GM23248 (cell line): ENCODE measurements around the gene CREB3L2. TPM values are rescaled to one million over a fixed set of nuclear protein-coding genes. Genes with fewer than 3 reads are reported as not detected.

ENCODE experiments used
- DNase-seq: peaks from one replicate; pipeline ENCODE4 v3.0.0-alpha.2; 2015
- H2AFZ ChIP-seq: fragments of 200-600 bp; sonication (generic); 2 replicates; pipeline ENCODE4 v1.6.1; 2016; ENCODE audit warnings: antibody characterized with exemption
- H3F3A ChIP-seq: fragments of 200-600 bp; sonication (generic); 2 replicates; pipeline ENCODE4 v1.6.1; 2016; ENCODE audit warnings: mild to moderate bottlenecking, antibody characterized with exemption, mixed run types; ENCODE audit not compliant: insufficient read depth
- H3K27ac ChIP-seq: fragments of 200-600 bp; sonication (generic); 2 replicates; pipeline ENCODE4 v1.5.1; 2016; ENCODE audit warnings: mild to moderate bottlenecking
- H3K27me3 ChIP-seq: fragments of 200-600 bp; sonication (generic); replicated peaks from 2 replicates; pipeline ENCODE4 v1.6.1; 2016; ENCODE audit warnings: mild to moderate bottlenecking; ENCODE audit not compliant: insufficient read depth
- H3K36me3 ChIP-seq: fragments of 200-600 bp; sonication (generic); 2 replicates; pipeline ENCODE4 v1.6.1; 2016; ENCODE audit warnings: low read depth, mild to moderate bottlenecking
- H3K4me1 ChIP-seq: fragments of 200-600 bp; sonication (generic); 2 replicates; pipeline ENCODE4 v1.6.1; 2016; ENCODE audit warnings: mild to moderate bottlenecking; ENCODE audit not compliant: insufficient read depth
- H3K4me2 ChIP-seq: fragments of 200-600 bp; sonication (generic); one replicate; pipeline ENCODE4 v1.6.1; 2016; ENCODE audit warnings: mild to moderate bottlenecking; ENCODE audit not compliant: unreplicated experiment
- H3K4me3 ChIP-seq: fragments of 200-600 bp; sonication (generic); 2 replicates; pipeline ENCODE4 v1.5.1; 2016; ENCODE audit warnings: mild to moderate bottlenecking
- H3K79me2 ChIP-seq: fragments of 200-600 bp; sonication (generic); 2 replicates; pipeline ENCODE4 v1.6.1; 2016; ENCODE audit warnings: mild to moderate bottlenecking; ENCODE audit not compliant: insufficient read depth
- H3K9ac ChIP-seq: fragments of 200-600 bp; sonication (generic); 2 replicates; pipeline ENCODE4 v1.6.1; 2016; ENCODE audit warnings: mild to moderate bottlenecking
- H3K9me2 ChIP-seq: fragments of 200-600 bp; sonication (generic); 2 replicates; pipeline ENCODE4 v1.6.1; 2016; ENCODE audit warnings: mixed run types, mild to moderate bottlenecking, moderate library complexity; ENCODE audit not compliant: insufficient read depth
- H3K9me3 ChIP-seq: fragments of 200-600 bp; sonication (generic); one replicate; pipeline ENCODE4 v1.6.1; 2017; ENCODE audit warnings: low read depth
- H4K20me1 ChIP-seq: fragments of 200-600 bp; sonication (generic); 2 replicates; pipeline ENCODE4 v1.6.0; 2016; ENCODE audit not compliant: insufficient read depth
- EZH2 ChIP-seq: fragments of 200-600 bp; sonication (generic); IDR thresholded peaks from 2 replicates; pipeline ENCODE4 v1.6.1; 2018; ENCODE audit warnings: antibody characterized with exemption, mild to moderate bottlenecking; ENCODE audit not compliant: insufficient read depth, poor library complexity, severe bottlenecking
- EZH2phosphoT487 ChIP-seq: fragments of 200-600 bp; sonication (generic); IDR thresholded peaks from 2 replicates; pipeline ENCODE4 v1.6.1; 2018; ENCODE audit warnings: antibody characterized with exemption, moderate library complexity, mild to moderate bottlenecking, low read depth; ENCODE audit not compliant: insufficient read depth
- WGBS, 2 experiments: methylation state at CpG; one replicate each; pipeline ENCODE4 v1.1.6; 2015 to 2017; ENCODE audit warnings: low lambda C conversion rate in 2 of 2, low coverage in 1 of 2; ENCODE audit errors: missing lambda C conversion rate in 2 of 2; 5-methylcytosine and 5-hydroxymethylcytosine counted together
- in situ Hi-C: fragments of 300-500 bp; cut with MboI; formaldehyde crosslinking; loops from 2 replicates; pipeline ENCODE4 v1.15.0; 2020
- polyA plus RNA-seq: library from polyadenylated mRNA; unstranded; fragments of >200 nt; fragmentation: Nextera tagmentation; extraction: Ambion mirVana; gene quantifications from 2 replicates; pipeline ENCODE4 v1.2.1, GENCODE V29; 2016
- total RNA-seq: library from RNA; depleted of rRNA; stranded (reverse); fragments of >200 nt; shearing (Covaris generic); gene quantifications from 2 replicates; pipeline ENCODE4 v1.2.3, GENCODE V29; 2014

Gene CREB3L2
- total and polyA plus RNA-seq, 2 experiments from 2014 or later, result 43.7 to 53.7 TPM

DNA sequence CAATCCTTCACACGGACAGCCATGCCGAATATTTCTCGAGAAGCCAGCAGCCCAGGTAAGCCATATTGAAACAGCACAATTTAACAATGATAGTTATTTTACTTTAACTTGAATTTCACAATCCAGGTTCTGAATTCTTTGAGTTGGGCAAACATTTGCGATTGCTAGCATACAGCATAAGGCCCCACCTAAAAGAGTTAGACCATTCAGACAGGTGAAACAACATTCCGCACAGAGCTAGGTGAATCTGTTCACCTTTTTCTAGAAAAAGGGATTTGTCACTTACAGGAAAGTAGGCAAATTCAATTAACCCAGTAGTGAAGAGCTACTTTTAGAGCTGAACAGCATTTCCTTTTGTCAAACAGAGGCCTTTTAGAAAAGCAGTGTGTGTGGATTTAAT lies 45.3 kb downstream of the CREB3L2 start:
- WGBS, 2 experiments, result 90 to 94% methylated on average over 5 of the region's 5 CpGs
- no peaks in the 10 kb centered on the region for H3K27me3 ChIP-seq
- H3K9ac ChIP-seq, result no peak overlapping the region
- 0 out of 2 replicates have a peak, but pooled peaks cover 6% of the 10 kb centered on the region for H3K36me3 ChIP-seq
- H3K79me2 ChIP-seq, result peaks cover 100% of the 10 kb centered on the region
- peaks cover 90% of the 10 kb centered on the region for H3F3A ChIP-seq
- in situ Hi-C loops, result no loop called here
- TF ChIP-seq EZH2 (no peak), EZH2phosphoT487 (no peak)
- no peak overlapping the region for H3K4me2 ChIP-seq
- H3K9me2 ChIP-seq, result no peaks in the 10 kb centered on the region
- no peaks in the 10 kb centered on the region for H4K20me1 ChIP-seq
- no peak for DNase-seq
- no peak overlapping the region for H2AFZ ChIP-seq
- H3K9me3 ChIP-seq, result no peaks in the 10 kb centered on the region
- H3K27ac ChIP-seq, result peak overlapping the region; percentile 86
- H3K4me3 ChIP-seq, result no peak overlapping the region
- peaks cover 65% of the 10 kb centered on the region for H3K4me1 ChIP-seq

DNA sequence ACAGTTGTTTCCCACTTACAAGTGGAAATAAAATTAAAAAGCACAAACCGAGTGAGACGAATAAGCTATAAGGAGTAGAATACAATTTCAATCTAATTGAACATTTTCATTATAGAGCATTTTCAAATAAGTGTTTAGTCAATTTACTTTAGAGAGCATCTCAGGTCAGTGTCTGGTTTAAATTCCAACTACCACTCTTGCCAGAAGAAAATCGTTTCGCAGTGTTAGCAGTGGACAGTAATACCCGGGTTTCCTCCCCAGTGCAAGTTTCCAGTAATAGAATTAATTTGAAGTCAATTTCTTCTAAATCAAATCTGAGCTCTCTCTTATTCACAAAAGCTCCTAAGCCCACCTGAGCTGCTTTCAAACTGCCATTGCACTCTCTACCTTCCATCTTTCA lies 45.7 kb downstream of the CREB3L2 start:
- H3F3A ChIP-seq, result peaks cover 90% of the 10 kb centered on the region
- H3K9me2 ChIP-seq, result no peaks in the 10 kb centered on the region
- no peaks in the 10 kb centered on the region for H3K27me3 ChIP-seq
- H3K4me2 ChIP-seq, result no peak overlapping the region
- in situ Hi-C loops, result no loop called here
- TF ChIP-seq EZH2, result no peak
- no peak for TF ChIP-seq EZH2phosphoT487
- H2AFZ ChIP-seq, result no peak overlapping the region
- peak overlapping the region; percentile 86 for H3K27ac ChIP-seq
- no peak overlapping the region for H3K4me3 ChIP-seq
- H3K9me3 ChIP-seq, result no peaks in the 10 kb centered on the region
- H4K20me1 ChIP-seq, result no peaks in the 10 kb centered on the region
- peaks cover 100% of the 10 kb centered on the region for H3K79me2 ChIP-seq
- 33 to 52% methylated on average over 5 of the region's 5 CpGs for WGBS, 2 experiments
- DNase-seq, result no peak
- peaks cover 61% of the 10 kb centered on the region for H3K4me1 ChIP-seq
- 0 out of 2 replicates have a peak, but pooled peaks cover 6% of the 10 kb centered on the region for H3K36me3 ChIP-seq
- no peak overlapping the region for H3K9ac ChIP-seq

DNA sequence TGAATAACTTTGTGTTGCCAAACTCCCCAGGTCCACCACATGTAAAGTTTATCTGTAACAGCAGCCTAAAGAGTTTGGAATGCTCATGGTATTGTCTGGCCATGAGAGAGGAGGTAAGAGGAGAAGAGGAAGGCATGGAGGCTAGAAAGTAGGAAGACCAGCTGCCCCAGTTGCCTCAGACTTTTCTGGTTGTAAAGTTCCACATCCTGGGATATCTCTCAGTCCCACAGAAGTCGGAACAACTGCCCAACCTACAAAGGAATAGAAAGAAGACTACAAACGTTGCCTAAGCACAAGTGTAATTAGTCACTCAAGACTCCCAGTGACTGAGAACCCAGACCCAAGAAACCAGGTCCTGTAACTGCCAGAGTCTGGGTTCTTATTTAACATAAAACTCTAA lies 47.3 kb downstream of the CREB3L2 start:
- H4K20me1 ChIP-seq, result no peaks in the 10 kb centered on the region
- 0 out of 2 replicates have a peak, but pooled peaks cover 6% of the 10 kb centered on the region for H3K36me3 ChIP-seq
- TF ChIP-seq EZH2, result no peak
- TF ChIP-seq EZH2phosphoT487, result no peak
- H2AFZ ChIP-seq, result no peak overlapping the region
- DNase-seq, result peak; percentile 42
- H3F3A ChIP-seq, result peaks cover 91% of the 10 kb centered on the region
- peaks cover 57% of the 10 kb centered on the region for H3K4me1 ChIP-seq
- H3K9me2 ChIP-seq, result no peaks in the 10 kb centered on the region
- H3K9ac ChIP-seq, result 0 out of 2 replicates have a peak overlapping the region, but pooled peaks have one; percentile 71
- H3K4me3 ChIP-seq, result no peak overlapping the region
- peak overlapping the region; percentile 86 for H3K27ac ChIP-seq
- no peaks in the 10 kb centered on the region for H3K27me3 ChIP-seq
- H3K9me3 ChIP-seq, result no peaks in the 10 kb centered on the region
- H3K4me2 ChIP-seq, result no peak overlapping the region
- in situ Hi-C loops, result no loop called here
- 52 to 54% methylated on average over 2 of the region's 2 CpGs for WGBS, 2 experiments
- peaks cover 100% of the 10 kb centered on the region for H3K79me2 ChIP-seq

GRCh38 chr7:137953665-137954470 lies 48.0 kb downstream of the CREB3L2 start:
- Histone ChIP-seq H3K4me3 (0 out of 2 replicates have a peak overlapping the region, but pooled peaks have one; percentile 4), H3K9me3 (no peaks in the 10 kb centered on the region), H2AFZ (no peak overlapping the region), H3K4me1 (peaks cover 56% of the 10 kb centered on the region), H3K9ac (peak overlapping the region; percentile 71), H3K4me2 (peak overlapping the region; percentile 32), H3K27ac (peak overlapping the region; percentile 86), H3K36me3 (0 out of 2 replicates have a peak, but pooled peaks cover 6% of the 10 kb centered on the region), H3K27me3 (no peaks in the 10 kb centered on the region), H4K20me1 (no peaks in the 10 kb centered on the region), H3K79me2 (peaks cover 100% of the 10 kb centered on the region), H3F3A (peaks cover 93% of the 10 kb centered on the region), H3K9me2 (no peaks in the 10 kb centered on the region)
- 41% methylated on average over 6 of the region's 6 CpGs for WGBS, 2 experiments
- in situ Hi-C loops, result no loop called here
- DNase-seq, result peak; percentile 84
- TF ChIP-seq EZH2, result no peak
- TF ChIP-seq EZH2phosphoT487, result no peak
